SU-DHL-6 (cell line): Measurements from ENCODE around the gene MAST2.

Source experiments
- H2AFZ ChIP-seq: fragments of 200-600 bp; sonication (generic); 2 replicates; pipeline ENCODE4 v1.6.1; 2014; ENCODE audit warnings: low read depth, mild to moderate bottlenecking, moderate library complexity, mixed read lengths, antibody characterized with exemption, low read length; ENCODE audit not compliant: severe bottlenecking
- H3F3A ChIP-seq: fragments of 200-600 bp; shearing (Covaris generic); 2 replicates; pipeline ENCODE4 v1.6.0; 2016; ENCODE audit warnings: antibody characterized with exemption, mild to moderate bottlenecking; ENCODE audit not compliant: insufficient read depth
- H3K27ac ChIP-seq: fragments of 200-600 bp; sonication (generic); 2 replicates; pipeline ENCODE4 v1.5.1; 2016; ENCODE audit warnings: low read depth, mild to moderate bottlenecking, low read length, moderate library complexity, mixed read lengths
- H3K27me3 ChIP-seq: fragments of 200-600 bp; sonication (generic), shearing (Covaris generic); 2 replicates; pipeline ENCODE4 v1.6.0; 2014; ENCODE audit warnings: mild to moderate bottlenecking, low read length
- H3K36me3 ChIP-seq: fragments of 200-600 bp; sonication (generic); 2 replicates; pipeline ENCODE4 v1.6.1; 2014; ENCODE audit warnings: mild to moderate bottlenecking, low read length, mixed read lengths
- H3K4me2 ChIP-seq: fragments of 300-600, 200-600 bp; shearing (Covaris generic), sonication (generic); 2 replicates; pipeline ENCODE4 v1.6.0; 2014; ENCODE audit warnings: low read length, low read depth, mild to moderate bottlenecking; ENCODE audit not compliant: poor library complexity, severe bottlenecking
- H3K4me3 ChIP-seq: fragments of 200-600 bp; sonication (generic); 2 replicates; pipeline ENCODE4 v1.5.1; 2014; ENCODE audit warnings: antibody characterized with exemption, low read length, mild to moderate bottlenecking, mixed read lengths; ENCODE audit not compliant: insufficient read depth, poor library complexity, severe bottlenecking
- H3K79me2 ChIP-seq: fragments of 200-600 bp; sonication (generic); 2 replicates; pipeline ENCODE4 v1.6.1; 2014; ENCODE audit warnings: mild to moderate bottlenecking, low read length, moderate library complexity; ENCODE audit not compliant: insufficient read depth
- H3K9ac ChIP-seq: fragments of 200-600 bp; sonication (generic); 2 replicates; pipeline ENCODE4 v1.7.0; 2014; ENCODE audit warnings: mild to moderate bottlenecking, low read length
- H3K9me2 ChIP-seq: fragments of 200-600 bp; sonication (generic); replicated peaks from 2 replicates; pipeline ENCODE4 v1.6.1; 2014; ENCODE audit warnings: low read length; ENCODE audit not compliant: insufficient read depth
- H3K9me3 ChIP-seq: fragments of 200-600 bp; sonication (generic); 2 replicates; pipeline ENCODE4 v1.6.1; 2014; ENCODE audit warnings: low read length, mixed read lengths; ENCODE audit not compliant: insufficient read depth
- H4K20me1 ChIP-seq: fragments of 200-600 bp; sonication (generic); 2 replicates; pipeline ENCODE4 v1.6.1; 2014; ENCODE audit warnings: low read depth, mild to moderate bottlenecking, antibody characterized with exemption, low read length, moderate library complexity, mixed read lengths
- CTCF ChIP-seq: fragments of 200-600 bp; sonication (generic); IDR thresholded peaks from one replicate; pipeline ENCODE4 v1.5.1; 2017; ENCODE audit warnings: antibody characterized with exemption, mild to moderate bottlenecking, low read length, moderate library complexity; ENCODE audit not compliant: insufficient read depth, poor library complexity, severe bottlenecking
- EZH2phosphoT487 ChIP-seq: fragments of 200-600 bp; sonication (generic), shearing (Covaris generic); conservative IDR thresholded peaks from 2 replicates; pipeline ENCODE4 v1.6.1; 2018; ENCODE audit warnings: mild to moderate bottlenecking, antibody characterized with exemption, low read length, moderate library complexity, mixed read lengths

Gene MAST2

GRCh38 chr1:45995298-45995697 lies 191.9 kb downstream of the MAST2 start:
- H3F3A ChIP-seq, result no peaks in the 10 kb centered on the region
- H3K36me3 ChIP-seq, result peaks cover 4% of the 10 kb centered on the region; the same call in 1 of the 2 replicates
- no peaks in the 10 kb centered on the region for H3K27me3 ChIP-seq
- H3K9me3 ChIP-seq, result no peaks in the 10 kb centered on the region
- H3K4me3 ChIP-seq, result no peak overlapping the region
- H3K27ac ChIP-seq, result no peak overlapping the region
- H3K79me2 ChIP-seq, result peaks cover 55% of the 10 kb centered on the region
- no peak overlapping the region for H3K9ac ChIP-seq
- H3K4me2 ChIP-seq, result no peak overlapping the region
- TF ChIP-seq CTCF, result no peak
- no peak for TF ChIP-seq EZH2phosphoT487
- no peak overlapping the region for H2AFZ ChIP-seq
- H4K20me1 ChIP-seq, result no peaks in the 10 kb centered on the region
- no peaks in the 10 kb centered on the region for H3K9me2 ChIP-seq

- Histone ChIP-seq H3K79me2 (peaks cover 27% of the 10 kb centered on the region), H3K9ac (no peak overlapping the region), H4K20me1 (no peaks in the 10 kb centered on the region), H3F3A (no peaks in the 10 kb centered on the region), H3K9me3 (no peaks in the 10 kb centered on the region), H3K4me3 (no peak overlapping the region), H3K27me3 (no peaks in the 10 kb centered on the region), H3K36me3 (no peaks in the 10 kb centered on the region; the same call in 1 of the 2 replicates), H3K9me2 (no peaks in the 10 kb centered on the region), H3K27ac (no peak overlapping the region), H3K4me2 (no peak overlapping the region), H2AFZ (no peak overlapping the region)
- TF ChIP-seq EZH2phosphoT487, result no peak
- TF ChIP-seq CTCF, result no peak
Measured at GRCh38 chr1:45998020-45998617, 194.7 kb downstream of the MAST2 start.

GRCh38 chr1:45999507-45999906 lies 196.1 kb downstream of the MAST2 start:
- Histone ChIP-seq H3K9ac (no peak overlapping the region), H3K4me3 (no peak overlapping the region), H3K27ac (no peak overlapping the region), H2AFZ (no peak overlapping the region), H3K4me2 (no peak overlapping the region), H3K27me3 (no peaks in the 10 kb centered on the region), H3K9me2 (no peaks in the 10 kb centered on the region), H4K20me1 (no peaks in the 10 kb centered on the region), H3F3A (no peaks in the 10 kb centered on the region), H3K9me3 (no peaks in the 10 kb centered on the region), H3K79me2 (peaks cover 13% of the 10 kb centered on the region), H3K36me3 (no peaks in the 10 kb centered on the region; the same call in 1 of the 2 replicates)
- no peak for TF ChIP-seq CTCF
- TF ChIP-seq EZH2phosphoT487, result no peak
